ENCODE measurements around the gene FKBP14.

Gene FKBP14

DNA sequence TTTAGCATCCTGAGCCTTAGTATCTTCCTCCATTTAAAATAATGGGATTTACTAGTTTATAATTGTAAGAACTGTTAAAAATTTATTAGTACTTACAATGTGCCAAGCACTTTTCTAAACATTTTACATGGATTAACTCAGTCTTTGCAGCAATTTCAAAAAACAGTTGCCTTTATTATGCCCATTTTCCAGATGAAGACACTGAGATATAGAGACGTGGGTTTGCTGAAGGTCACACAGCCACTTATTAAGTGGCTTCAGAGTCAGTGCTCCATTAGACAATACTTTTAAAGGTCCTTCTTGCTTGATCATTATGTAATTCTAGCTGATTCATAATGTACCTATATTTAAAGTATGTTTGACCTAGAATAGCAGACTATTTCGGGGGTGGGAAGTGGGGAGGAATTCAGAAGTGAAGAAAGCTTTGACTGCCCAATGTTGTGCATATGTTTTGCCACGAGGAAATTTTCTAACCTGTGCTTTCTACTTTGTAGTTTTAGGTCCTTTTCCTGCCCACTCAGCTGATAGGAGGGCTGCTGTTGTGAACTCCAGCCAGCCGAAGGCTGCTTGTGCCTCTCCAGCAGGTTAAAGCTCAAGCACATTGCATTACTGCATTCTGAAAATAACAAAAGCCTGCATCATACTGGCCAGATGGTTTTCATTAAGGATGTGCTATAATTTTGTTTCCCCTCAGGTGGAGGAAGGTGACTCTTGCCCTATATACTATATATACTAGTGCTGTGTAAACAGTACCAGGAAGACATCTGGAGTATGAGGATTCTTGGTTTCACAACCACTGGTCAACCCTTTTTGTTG lies 6.0 kb upstream of the FKBP14 start:
- DNase-seq (ENCODE audit: low spot score), result no peak

DNA sequence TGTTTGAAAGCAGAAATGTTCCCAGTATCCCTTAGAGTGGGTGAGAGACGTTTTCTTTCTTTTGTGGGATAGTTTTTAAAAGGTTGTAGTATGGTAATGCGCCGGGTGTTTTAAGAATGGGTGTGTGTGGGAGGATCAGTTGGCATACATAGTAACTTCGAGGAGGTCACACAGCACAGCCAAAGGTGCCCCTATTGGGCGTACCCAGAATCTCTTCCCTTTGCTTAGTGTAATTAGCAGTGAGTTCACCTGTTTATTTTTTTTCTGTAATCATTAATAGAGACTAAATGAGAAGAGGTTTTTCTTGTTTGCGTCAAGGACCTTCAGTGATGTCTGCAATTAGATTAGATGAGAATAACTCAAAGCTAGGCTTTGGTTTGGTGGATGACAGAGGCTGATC lies 3.2 kb upstream of the FKBP14 start:
- no peak for DNase-seq (ENCODE audit: low spot score)

DNA sequence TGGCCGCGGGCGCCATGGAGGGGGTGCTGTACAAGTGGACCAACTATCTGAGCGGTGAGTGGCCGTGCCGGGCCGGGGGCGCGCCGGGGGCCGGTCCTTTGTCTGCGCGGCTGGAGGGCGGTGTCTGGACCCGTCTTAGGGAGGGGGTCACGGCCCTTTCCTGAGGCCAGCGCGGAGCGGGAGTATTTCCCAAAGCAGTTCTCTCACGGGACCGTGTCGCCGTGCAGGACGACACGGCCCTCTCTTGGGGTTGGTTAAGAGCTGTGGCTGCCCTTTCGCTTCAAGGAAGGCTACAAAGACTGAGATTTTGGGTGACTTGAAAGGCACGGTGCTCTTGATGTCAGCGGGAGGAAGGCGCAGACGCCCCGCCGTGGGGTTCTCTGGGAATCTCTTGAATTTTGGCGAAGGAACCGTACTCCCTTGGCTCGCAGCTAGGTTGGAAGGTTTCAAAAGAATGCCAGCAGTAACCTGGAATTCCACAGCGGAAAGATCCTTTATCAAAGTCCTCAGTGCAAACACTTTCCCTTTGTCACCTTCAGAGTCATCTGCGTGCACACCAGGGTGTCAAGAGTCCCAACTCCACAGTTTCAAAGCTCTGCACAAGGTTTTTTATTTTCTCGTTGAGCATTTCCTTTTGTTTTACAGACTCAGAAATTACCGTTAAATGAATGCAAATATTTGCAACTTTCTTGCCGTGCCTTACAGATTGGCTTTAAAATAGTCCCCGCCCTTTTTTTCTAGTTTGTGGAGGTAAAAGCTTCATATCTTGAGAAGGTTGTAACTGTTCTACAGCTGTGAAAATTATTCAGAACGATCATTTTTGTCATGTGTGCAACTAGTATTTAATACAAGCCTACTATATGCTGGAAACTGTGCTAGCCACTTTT lies 2.5 kb upstream of the FKBP14 start:
- no peak for DNase-seq (ENCODE audit: low spot score)

DNA sequence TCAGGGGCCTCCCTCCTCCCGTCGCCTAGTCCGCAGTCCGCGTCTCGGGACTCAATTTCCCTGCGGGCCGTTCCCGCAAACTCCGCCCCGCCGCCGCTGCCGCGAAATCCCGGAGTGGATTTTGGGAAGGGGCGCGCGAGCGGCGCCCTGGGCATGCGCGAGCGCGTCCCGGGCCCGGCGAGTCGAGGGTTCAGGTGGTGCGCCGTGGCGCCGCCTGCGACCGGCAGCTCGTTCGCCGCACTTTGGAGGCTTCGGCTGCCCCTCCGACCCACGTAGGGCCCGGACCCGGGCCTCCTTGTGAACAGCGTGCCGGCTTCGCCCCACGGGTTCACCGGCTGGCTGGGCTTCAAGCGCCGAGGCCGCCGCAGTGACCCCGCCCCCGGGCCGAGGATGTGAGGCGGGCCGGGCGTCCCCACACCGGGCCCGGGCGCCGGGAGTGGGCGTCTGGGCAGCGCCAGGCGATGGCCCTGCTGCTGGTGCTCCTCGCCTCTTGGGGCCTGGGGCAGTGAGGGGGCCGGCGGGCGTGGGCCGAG lies 1.8 kb upstream of the FKBP14 start, which contains the start of gene PLEKHA8:
Gene PLEKHA8, plus strand, starts transcription at position 197 of the 533 bp plus-strand sequence. CDS start 351 bp downstream, outside the sequence.
- peak; percentile 96 for DNase-seq (ENCODE audit: low spot score)

DNA sequence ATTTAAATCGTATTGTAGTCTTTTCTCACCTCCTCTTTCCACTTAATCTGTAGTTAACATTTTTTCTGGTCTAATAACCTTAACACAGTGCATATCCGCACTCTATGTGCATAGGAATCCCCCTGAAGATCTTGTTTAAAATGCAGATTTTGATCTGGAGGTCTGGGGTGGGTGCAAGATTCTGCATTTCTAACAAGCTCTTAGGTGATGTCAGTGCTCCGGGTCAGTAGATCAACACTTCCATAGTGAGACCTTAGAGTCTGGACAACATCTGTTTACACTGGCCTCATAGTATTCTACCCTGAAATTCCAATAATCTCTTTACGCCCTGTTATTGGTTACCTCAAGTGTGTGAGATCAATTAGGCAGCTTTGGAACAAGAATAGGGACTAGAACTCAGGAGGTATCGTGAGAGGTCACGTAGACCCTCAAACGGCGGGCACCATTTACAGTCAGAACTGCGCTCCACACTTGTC lies 1.3 kb upstream of the FKBP14 start:
- no peak for DNase-seq (ENCODE audit: low spot score)

GRCh38 chr7:30027065-30027456 lies 559 bp upstream of the FKBP14 start:
- no peak for DNase-seq (ENCODE audit: low spot score)

- no peak for DNase-seq (ENCODE audit: low spot score)
Measured at GRCh38 chr7:30023524-30023923, 3.0 kb downstream of the FKBP14 start.

DNA sequence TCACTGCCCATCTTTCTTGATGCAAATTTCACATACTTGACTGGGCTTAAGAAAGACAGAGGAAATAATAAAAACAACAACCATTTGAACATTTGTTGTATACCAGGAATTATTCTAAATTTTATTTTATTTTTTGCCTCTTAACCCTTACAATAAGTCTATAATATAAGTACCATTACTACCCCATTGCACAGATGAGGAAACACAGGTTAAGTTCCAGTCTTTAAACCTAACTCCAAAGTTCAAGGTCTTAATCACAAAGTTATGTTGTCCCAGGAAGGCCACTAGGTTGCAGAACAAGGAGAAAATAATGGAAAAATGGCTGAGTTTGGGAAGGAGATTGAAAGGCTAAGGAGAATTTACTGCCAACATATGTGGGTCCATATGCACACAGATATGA lies 3.5 kb downstream of the FKBP14 start:
- no peak for DNase-seq (ENCODE audit: low spot score)

- no peak for DNase-seq (ENCODE audit: low spot score)
Measured at GRCh38 chr7:30020535-30020934, 6.0 kb downstream of the FKBP14 start.

DNA sequence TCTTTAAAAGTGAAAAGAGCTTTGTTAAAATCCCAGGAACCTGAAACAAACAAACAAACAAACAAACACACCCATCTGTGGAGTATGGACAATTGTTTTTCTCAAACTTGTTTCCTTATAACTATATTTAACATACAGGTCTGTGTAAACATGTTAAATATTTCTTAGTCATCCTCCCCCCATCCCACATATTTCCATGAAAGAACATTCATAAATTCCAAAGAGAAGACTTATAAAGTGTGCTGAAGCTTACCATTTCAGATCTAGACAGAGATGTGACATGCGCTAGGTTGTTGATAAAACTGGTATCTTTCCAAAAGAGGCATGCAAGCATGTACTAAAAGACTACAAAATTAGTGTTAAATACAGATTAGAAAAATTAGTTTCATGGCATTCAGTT lies 6.5 kb downstream of the FKBP14 start:
- DNase-seq (ENCODE audit: low spot score), result no peak

- DNase-seq (ENCODE audit: low spot score), result no peak
Measured at GRCh38 chr7:30019387-30019786, 7.1 kb downstream of the FKBP14 start.

DNA sequence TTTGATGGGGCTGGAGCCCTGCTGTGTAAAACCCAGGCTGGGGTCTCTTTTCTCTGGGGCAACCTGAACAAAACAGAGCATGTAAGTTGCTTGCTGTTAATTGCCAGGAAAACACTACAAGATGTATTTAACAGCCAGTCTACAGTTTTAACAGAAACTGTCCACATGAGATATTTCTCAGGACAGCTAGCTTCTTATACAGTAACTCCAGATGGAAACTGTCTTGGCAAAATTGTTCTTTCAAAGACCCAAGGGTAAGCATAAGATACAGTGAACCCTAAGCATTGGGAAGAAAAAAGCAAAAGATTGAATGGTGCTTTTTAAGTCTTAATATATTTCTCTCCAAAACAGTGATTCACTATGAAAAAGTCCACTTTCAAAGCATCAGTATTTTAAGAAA lies 8.1 kb downstream of the FKBP14 start:
- no peak for DNase-seq (ENCODE audit: low spot score)

- no peak for DNase-seq (ENCODE audit: low spot score)
Measured at GRCh38 chr7:30012757-30013156, 13.7 kb downstream of the FKBP14 start.

DNA sequence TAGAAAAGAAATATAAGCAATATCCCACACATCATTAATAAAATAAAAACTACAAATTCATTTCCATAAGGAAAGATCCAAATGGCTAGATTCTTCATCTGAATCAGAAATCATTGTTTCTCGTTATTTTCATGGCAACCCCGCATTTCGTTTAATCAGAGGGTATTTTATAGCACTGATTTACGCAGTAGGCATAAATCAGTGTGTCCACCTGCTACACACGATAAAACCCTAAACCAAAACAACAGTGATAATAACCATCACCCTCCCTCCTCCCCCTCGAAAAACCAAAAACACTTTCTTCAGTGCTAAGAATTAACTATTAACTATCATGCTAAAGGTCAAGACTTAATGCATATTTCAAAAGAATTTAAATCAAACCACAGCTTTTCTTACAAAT lies 16.5 kb downstream of the FKBP14 start:
- DNase-seq (ENCODE audit: low spot score), result no peak

- DNase-seq (ENCODE audit: low spot score), result no peak
Measured at GRCh38 chr7:30005464-30005863, 21.0 kb downstream of the FKBP14 start.

DNA sequence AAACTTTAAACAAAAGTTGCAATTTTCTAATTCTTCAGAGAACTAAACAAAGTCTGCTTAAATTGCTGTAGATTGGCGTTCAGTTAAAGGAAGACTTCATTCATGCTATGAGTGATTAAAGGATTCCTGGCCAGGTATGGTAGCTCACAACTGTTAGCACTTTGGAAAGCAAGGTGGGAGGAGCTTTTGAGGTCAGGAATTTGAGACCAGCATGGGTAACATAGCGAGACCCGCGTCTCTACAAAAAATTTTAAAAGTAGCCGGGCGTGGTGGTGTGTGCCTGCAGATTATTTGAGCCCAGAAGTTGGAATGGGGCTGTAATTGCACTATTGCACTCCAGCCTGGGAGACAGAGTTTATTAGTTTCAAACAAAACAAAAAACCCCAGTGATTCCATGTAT lies 23.4 kb downstream of the FKBP14 start:
- no peak for DNase-seq (ENCODE audit: low spot score)

GRCh38 chr7:30001998-30002397 lies 24.5 kb downstream of the FKBP14 start:
- no peak for DNase-seq (ENCODE audit: low spot score)

DNA sequence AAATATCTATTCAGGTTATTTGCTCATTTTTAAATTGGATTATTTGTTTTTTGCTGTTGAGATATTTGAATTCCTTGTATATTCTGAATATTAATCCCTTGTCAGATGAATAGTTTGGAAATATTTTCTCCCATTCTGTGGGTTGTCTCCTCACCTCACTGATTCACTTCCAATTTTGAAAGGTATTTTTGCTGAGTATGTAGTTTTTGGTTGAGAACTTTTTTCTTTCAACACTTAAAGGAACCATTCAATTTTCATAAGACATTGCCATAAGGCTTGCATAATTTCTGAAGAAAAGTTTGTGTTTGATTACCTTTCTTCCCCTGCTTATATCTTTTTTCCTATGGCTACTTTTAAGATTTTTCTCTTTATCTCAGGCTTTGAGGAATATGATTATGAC lies 28.0 kb downstream of the FKBP14 start:
- DNase-seq (ENCODE audit: low spot score), result no peak

GRCh38 chr7:29996321-29996720 lies 30.2 kb downstream of the FKBP14 start:
- DNase-seq (ENCODE audit: low spot score), result no peak

GRCh38 chr7:29995652-29996051 lies 30.9 kb downstream of the FKBP14 start:
- no peak for DNase-seq (ENCODE audit: low spot score)

DNA sequence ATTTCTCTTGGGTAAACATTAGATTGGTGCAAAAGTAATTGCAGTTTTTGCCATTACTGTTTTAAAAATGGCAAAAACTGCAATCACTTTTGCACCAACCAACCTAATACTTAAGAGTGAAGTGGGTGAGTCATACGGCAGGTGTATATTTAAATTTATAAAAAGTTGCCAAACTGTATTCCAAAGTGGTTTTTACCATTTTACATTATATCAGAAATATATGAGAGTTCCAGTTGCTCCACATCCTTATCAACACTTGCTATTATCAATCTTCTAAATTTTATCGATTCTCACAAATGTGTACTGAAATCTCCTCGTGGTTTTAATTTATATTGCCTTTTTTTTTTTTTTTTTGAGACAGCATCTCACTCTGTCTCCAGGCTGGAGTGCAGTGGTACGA lies 33.4 kb downstream of the FKBP14 start:
- DNase-seq (ENCODE audit: low spot score), result no peak

GRCh38 chr7:29991937-29992336 lies 34.6 kb downstream of the FKBP14 start:
- DNase-seq (ENCODE audit: low spot score), result no peak

DNA sequence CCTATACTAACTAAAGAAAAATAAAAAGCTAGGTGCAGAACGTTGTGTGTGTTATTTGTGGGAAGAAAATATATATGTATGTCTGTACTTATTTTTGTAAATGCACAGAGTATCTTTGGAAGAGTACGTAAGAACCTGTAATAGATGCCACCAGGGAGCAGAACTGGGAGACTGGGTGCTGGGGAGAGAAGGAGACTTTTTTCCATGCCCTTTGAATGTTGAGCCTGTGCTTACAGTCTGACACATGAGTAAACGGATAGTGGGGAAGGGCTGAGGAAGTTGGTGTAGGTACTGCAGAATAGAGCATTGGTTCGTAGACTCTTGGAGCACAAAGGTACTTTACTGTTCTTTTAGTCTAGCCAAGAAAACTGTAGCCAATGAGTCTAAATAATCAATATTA lies 35.6 kb downstream of the FKBP14 start:
- no peak for DNase-seq (ENCODE audit: low spot score)

Data from ecto neural progenitor cell (in vitro differentiated cells).